Activated CD4-positive, alpha-beta memory T cell treated with anti-CD3 and anti-CD28 coated beads for 36 hours (primary cell): ENCODE results near the gene KLK12. TPM values are rescaled to one million over a fixed set of nuclear protein-coding genes. Genes with fewer than 3 reads are reported as not detected.

Experiments used
- CTCF ChIA-PET: fragments of 350-600 bp; sonication (Branson Sonifier 250); formaldehyde crosslinking; loops from one replicate; lab custom pipeline; 2021; ENCODE audit warnings: antibody characterized with exemption, inconsistent platforms; lab: Charles Lee
- POLR2A ChIA-PET: fragments of 350-600 bp; sonication (Branson Sonifier 250); formaldehyde crosslinking; loops from one replicate; lab custom pipeline; 2021; ENCODE audit warnings: antibody characterized with exemption; lab: Charles Lee
- DNase-seq: peaks from one replicate; pipeline ENCODE4 v3.0.0-alpha.2; 2020
- H3K27ac Mint-ChIP-seq: one replicate; pipeline ENCODE4 v1.8.0; 2021; ENCODE audit warnings: mixed read lengths
- H3K27me3 Mint-ChIP-seq: one replicate; pipeline ENCODE4 v1.8.0; 2021; ENCODE audit warnings: mixed read lengths
- H3K36me3 Mint-ChIP-seq: one replicate; pipeline ENCODE4 v1.8.0; 2021; ENCODE audit warnings: mixed read lengths
- H3K4me1 Mint-ChIP-seq: one replicate; pipeline ENCODE4 v1.8.0; 2021; ENCODE audit warnings: low read depth, mixed read lengths
- H3K4me3 Mint-ChIP-seq: one replicate; pipeline ENCODE4 v1.8.0; 2021; ENCODE audit warnings: mild to moderate bottlenecking, mixed read lengths
- H3K9me3 Mint-ChIP-seq: one replicate; pipeline ENCODE4 v1.8.0; 2021; ENCODE audit warnings: mixed read lengths
- intact Hi-C: fragments of 100-400 bp; cut with micrococcal nuclease; formaldehyde crosslinking; loops from one replicate; pipeline ENCODE4 v1.15.1; 2023
- total RNA-seq, 2 experiments: library from RNA; stranded (reverse); gene quantifications; one replicate each; pipeline ENCODE4 v1.2.3, GENCODE V29; 2021

Gene KLK12
- total RNA-seq, 2 experiments from 2014 or later, result not detected

- no peak overlapping the region for H3K4me3 Mint-ChIP-seq
- H3K27me3 Mint-ChIP-seq, result peaks cover 1% of the 10 kb centered on the region
- DNase-seq, result no peak
- ChIA-PET POLR2A (no interaction called here), CTCF (no interaction called here)
- no peaks in the 10 kb centered on the region for H3K4me1 Mint-ChIP-seq
- intact Hi-C loops, result no loop called here
- no peaks in the 10 kb centered on the region for H3K36me3 Mint-ChIP-seq
- no peak overlapping the region for H3K27ac Mint-ChIP-seq
- no peaks in the 10 kb centered on the region for H3K9me3 Mint-ChIP-seq
These were observed 5.3 kb upstream of the KLK12 start for GRCh38 chr19:51040151-51040550.

DNA sequence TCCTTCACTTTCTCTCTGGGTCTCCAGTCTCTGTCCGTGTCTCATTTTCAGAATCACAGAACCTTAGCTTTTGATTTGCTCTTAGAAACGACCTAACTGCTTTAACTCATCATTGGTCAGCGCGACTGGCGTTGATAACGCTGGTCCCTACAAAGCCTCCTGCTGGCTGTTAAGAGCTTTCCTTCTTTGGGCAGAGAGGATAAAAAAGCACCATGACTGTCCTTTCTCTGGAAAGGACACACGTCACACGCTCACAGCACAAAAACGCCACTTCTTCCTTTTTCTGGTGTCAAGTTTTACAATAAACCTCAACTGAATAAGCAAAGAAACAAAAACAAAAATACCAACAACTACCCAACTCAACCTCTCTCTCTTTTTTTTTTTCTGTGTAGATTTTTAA is 1.7 kb upstream of the KLK12 start:
- H3K9me3 Mint-ChIP-seq, result no peaks in the 10 kb centered on the region
- POLR2A ChIA-PET, result no interaction called here
- no peak for DNase-seq
- intact Hi-C loops, result no loop called here
- H3K4me1 Mint-ChIP-seq, result no peaks in the 10 kb centered on the region
- no peaks in the 10 kb centered on the region for H3K36me3 Mint-ChIP-seq
- CTCF ChIA-PET, result no interaction called here
- H3K27me3 Mint-ChIP-seq, result peaks cover 6% of the 10 kb centered on the region
- no peak overlapping the region for H3K4me3 Mint-ChIP-seq
- no peak overlapping the region for H3K27ac Mint-ChIP-seq

DNA sequence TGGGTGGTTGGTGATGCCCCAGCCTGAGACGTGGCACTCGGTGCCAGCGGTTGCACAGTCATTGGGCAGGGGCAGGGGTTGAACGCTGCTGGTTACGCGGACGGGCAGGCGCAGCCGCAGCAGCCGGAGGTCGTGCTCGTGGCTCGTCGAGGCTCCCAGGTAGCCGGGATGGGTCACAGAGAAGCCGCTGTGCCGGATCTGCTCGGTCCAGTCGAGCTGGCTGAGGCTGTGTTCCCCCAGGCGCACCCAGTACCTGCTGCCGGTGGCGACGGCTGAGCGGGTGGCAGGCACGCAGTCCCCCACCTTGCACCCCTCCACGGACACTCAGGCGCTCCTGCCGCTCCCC is 2.9 kb downstream of the KLK12 start:
- H3K36me3 Mint-ChIP-seq, result no peaks in the 10 kb centered on the region
- H3K4me1 Mint-ChIP-seq, result no peaks in the 10 kb centered on the region
- intact Hi-C loops, result no loop called here
- ChIA-PET POLR2A (no interaction called here), CTCF (no interaction called here)
- no peaks in the 10 kb centered on the region for H3K9me3 Mint-ChIP-seq
- DNase-seq, result no peak
- H3K27me3 Mint-ChIP-seq, result peaks cover 18% of the 10 kb centered on the region
- no peak overlapping the region for H3K27ac Mint-ChIP-seq
- H3K4me3 Mint-ChIP-seq, result no peak overlapping the region

GRCh38 chr19:51031220-51031879 is 3.5 kb downstream of the KLK12 start:
- no peak overlapping the region for H3K4me3 Mint-ChIP-seq
- intact Hi-C loops, result no loop called here
- ChIA-PET POLR2A (no interaction called here), CTCF (no interaction called here)
- peaks cover 20% of the 10 kb centered on the region for H3K27me3 Mint-ChIP-seq
- DNase-seq, result no peak
- no peaks in the 10 kb centered on the region for H3K36me3 Mint-ChIP-seq
- H3K27ac Mint-ChIP-seq, result no peak overlapping the region
- H3K9me3 Mint-ChIP-seq, result no peaks in the 10 kb centered on the region
- no peaks in the 10 kb centered on the region for H3K4me1 Mint-ChIP-seq

DNA sequence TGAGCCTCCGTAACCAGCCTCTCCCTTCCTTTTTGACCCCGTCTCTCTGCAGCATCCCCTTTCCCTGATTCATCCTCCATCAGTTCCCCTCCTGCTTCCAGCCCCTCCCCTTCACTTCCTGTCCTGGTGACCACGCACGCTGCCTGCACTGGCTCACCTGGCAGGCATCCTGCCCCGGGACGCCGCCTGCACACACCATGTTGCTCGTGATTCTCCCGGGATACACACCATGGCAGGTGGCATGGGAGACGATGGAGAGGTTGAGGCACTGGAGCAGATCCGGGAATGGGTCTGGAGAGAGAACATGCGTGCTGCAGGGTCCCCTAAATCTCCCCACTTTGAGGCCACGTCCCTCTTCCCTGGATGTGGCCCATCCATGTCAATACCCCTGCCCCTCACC is 4.2 kb downstream of the KLK12 start:
- Mint-ChIP-seq H3K36me3 (no peaks in the 10 kb centered on the region), H3K27me3 (peaks cover 20% of the 10 kb centered on the region), H3K4me1 (no peaks in the 10 kb centered on the region), H3K4me3 (no peak overlapping the region), H3K9me3 (no peaks in the 10 kb centered on the region), H3K27ac (no peak overlapping the region)
- ChIA-PET POLR2A (no interaction called here), CTCF (no interaction called here)
- intact Hi-C loops, result no loop called here
- no peak for DNase-seq

- DNase-seq, result no peak
- peaks cover 21% of the 10 kb centered on the region for H3K27me3 Mint-ChIP-seq
- ChIA-PET POLR2A (no interaction called here), CTCF (no interaction called here)
- no peak overlapping the region for H3K27ac Mint-ChIP-seq
- H3K9me3 Mint-ChIP-seq, result no peaks in the 10 kb centered on the region
- intact Hi-C loops, result no loop called here
- H3K36me3 Mint-ChIP-seq, result no peaks in the 10 kb centered on the region
- H3K4me3 Mint-ChIP-seq, result no peak overlapping the region
- no peaks in the 10 kb centered on the region for H3K4me1 Mint-ChIP-seq
These were observed 5.1 kb downstream of the KLK12 start for GRCh38 chr19:51029718-51030117.

DNA sequence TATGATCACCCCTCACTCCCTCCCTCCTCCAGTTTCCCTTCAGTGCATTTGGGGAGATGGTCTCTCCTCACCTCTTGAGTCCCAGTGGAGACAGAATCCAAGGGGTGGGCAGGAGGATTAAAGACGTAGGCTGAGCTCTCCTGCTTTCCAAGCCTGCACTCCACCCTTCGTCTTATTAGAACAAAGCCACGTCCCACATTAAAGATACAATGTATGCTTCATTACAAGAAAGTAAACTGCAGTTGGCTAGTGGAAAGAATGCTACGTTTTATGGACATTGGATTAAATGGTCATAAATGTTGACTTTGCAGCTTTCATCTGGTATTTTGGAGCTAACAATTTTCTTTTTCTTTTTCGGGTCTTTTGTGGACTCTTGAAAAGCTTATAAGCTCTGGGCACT is 6.9 kb downstream of the KLK12 start:
- Mint-ChIP-seq H3K4me1 (no peaks in the 10 kb centered on the region), H3K27me3 (peaks cover 22% of the 10 kb centered on the region), H3K4me3 (no peak overlapping the region), H3K9me3 (no peaks in the 10 kb centered on the region), H3K36me3 (no peaks in the 10 kb centered on the region), H3K27ac (no peak overlapping the region)
- no peak for DNase-seq
- CTCF ChIA-PET, result no interaction called here
- intact Hi-C loops, result no loop called here
- POLR2A ChIA-PET, result no interaction called here

DNA sequence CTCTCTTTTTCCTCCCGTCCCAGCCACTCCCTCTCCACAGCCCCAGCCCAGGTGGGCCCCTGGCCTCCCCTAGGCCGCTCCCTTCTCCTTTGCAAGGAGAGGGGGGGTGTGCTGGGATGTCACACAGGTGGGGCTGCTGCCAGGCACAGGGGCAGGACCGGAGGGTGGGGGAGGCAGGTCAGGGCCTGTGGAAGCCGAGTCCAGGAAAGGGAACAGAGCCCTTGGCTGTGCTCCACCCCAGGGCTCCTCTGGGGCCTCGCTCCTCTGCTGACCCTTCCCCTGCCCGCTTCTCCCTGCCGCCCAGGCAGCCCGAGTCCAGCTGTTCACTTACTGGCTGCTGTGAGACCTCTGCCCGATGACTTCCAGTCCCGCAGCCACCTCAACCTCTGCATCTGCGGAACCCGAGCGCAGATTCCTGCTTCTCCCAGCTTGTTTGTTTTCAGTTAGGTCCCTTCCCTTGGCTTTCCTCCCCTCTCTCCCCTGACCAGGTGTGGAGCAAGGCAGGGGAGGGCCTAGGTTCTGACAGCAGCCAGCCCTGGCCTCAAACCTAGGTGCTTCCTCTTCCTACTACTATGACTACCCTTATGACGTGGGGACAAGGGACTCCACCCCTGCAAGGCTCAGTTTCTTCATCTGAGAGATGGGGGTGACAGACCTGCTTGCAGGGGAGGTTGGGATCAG is 7.5 kb downstream of the KLK12 start:
- Mint-ChIP-seq H3K36me3 (no peaks in the 10 kb centered on the region), H3K4me1 (no peaks in the 10 kb centered on the region), H3K27ac (no peak overlapping the region), H3K4me3 (no peak overlapping the region), H3K9me3 (no peaks in the 10 kb centered on the region), H3K27me3 (peaks cover 22% of the 10 kb centered on the region)
- intact Hi-C loops, result no loop called here
- DNase-seq, result no peak
- POLR2A ChIA-PET, result no interaction called here
- CTCF ChIA-PET, result no interaction called here

GRCh38 chr19:51026554-51026831 is 8.3 kb downstream of the KLK12 start, which contains the start of gene KLK11:
TSS of gene KLK11 (minus strand) at chr19:51026616. CDS start at chr19:51025631, 985 bp downstream.
- peaks cover 20% of the 10 kb centered on the region for H3K27me3 Mint-ChIP-seq
- POLR2A ChIA-PET, result no interaction called here
- H3K9me3 Mint-ChIP-seq, result no peaks in the 10 kb centered on the region
- no peak for DNase-seq
- H3K4me1 Mint-ChIP-seq, result no peaks in the 10 kb centered on the region
- no peak within 1 kb of the TSS for H3K4me3 Mint-ChIP-seq
- no peaks in the 10 kb centered on the region for H3K36me3 Mint-ChIP-seq
- no peak within 1 kb of the TSS for H3K27ac Mint-ChIP-seq
- CTCF ChIA-PET, result interaction anchor here (0.8 kb wide), 1 partner anchor 132 kb away, joined by 3 read pairs; no protein-coding TSS in a partner anchor
- intact Hi-C loops, result no loop called here

- H3K9me3 Mint-ChIP-seq, result no peaks in the 10 kb centered on the region
- no peak overlapping the region for H3K4me3 Mint-ChIP-seq
- H3K27ac Mint-ChIP-seq, result no peak overlapping the region
- H3K36me3 Mint-ChIP-seq, result no peaks in the 10 kb centered on the region
- no peak for DNase-seq
- H3K27me3 Mint-ChIP-seq, result peaks cover 15% of the 10 kb centered on the region
- H3K4me1 Mint-ChIP-seq, result no peaks in the 10 kb centered on the region
- ChIA-PET CTCF (interaction anchor here (0.8 kb wide), 1 partner anchor 133 kb away, joined by 3 read pairs; no protein-coding TSS in a partner anchor), POLR2A (no interaction called here)
- intact Hi-C loops, result no loop called here
These were observed 8.8 kb downstream of the KLK12 start for GRCh38 chr19:51025809-51026553.

DNA sequence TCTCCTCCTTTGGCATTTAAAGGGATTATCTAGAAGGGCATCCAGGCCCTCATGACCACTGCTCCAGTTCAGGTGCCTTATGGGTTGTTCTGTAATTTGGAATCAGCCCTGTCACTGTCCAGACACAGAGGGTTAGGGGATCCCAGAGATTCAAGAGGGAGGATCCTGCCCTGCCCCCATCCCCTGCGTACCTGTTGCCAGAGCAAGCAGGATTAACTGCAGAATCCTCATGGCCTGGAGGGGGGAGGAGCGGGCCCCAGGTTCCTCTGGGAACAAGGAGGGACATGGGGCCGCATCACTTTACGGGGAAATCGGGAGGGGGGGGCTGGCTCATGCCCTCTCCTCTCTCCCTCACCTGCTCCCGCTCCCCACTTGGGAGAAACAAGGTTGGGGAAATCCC is 9.4 kb downstream of the KLK12 start:
- POLR2A ChIA-PET, result no interaction called here
- DNase-seq, result no peak
- H3K36me3 Mint-ChIP-seq, result no peaks in the 10 kb centered on the region
- CTCF ChIA-PET, result no interaction called here
- H3K9me3 Mint-ChIP-seq, result no peaks in the 10 kb centered on the region
- no peak overlapping the region for H3K4me3 Mint-ChIP-seq
- H3K27me3 Mint-ChIP-seq, result peaks cover 13% of the 10 kb centered on the region
- no peak overlapping the region for H3K27ac Mint-ChIP-seq
- no peaks in the 10 kb centered on the region for H3K4me1 Mint-ChIP-seq
- intact Hi-C loops, result no loop called here

DNA sequence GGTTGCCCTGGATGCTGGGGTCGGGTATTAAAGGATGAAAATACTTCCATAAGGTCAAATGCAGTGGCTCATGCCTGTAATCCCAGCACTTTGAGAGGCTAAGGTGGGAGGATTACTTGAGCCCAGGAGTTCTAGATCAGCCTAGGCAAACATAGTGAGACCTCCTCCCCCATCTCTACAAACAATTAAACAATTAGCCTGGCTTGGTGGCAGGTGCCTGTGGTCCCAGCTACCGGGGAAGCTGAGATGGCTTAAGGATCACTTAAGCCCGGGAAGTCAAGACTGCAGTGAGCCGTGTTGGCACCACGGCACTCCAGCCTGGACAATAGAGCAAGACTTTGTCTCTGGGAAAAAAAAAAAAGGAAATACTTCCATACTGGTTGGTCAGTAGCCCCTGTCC is 9.9 kb downstream of the KLK12 start:
- ChIA-PET POLR2A (no interaction called here), CTCF (no interaction called here)
- Mint-ChIP-seq H3K27me3 (peaks cover 17% of the 10 kb centered on the region), H3K27ac (no peak overlapping the region), H3K4me3 (no peak overlapping the region), H3K36me3 (no peaks in the 10 kb centered on the region), H3K4me1 (peaks cover under 1% of the 10 kb centered on the region), H3K9me3 (no peaks in the 10 kb centered on the region)
- intact Hi-C loops, result no loop called here
- DNase-seq, result no peak
